Measurements from ENCODE around the gene LAPTM4A. TPM values are rescaled to one million over a fixed set of nuclear protein-coding genes. Genes with fewer than 3 reads are reported as not detected.

Gene LAPTM4A
- total RNA-seq, 1 donor from 2014 or later: 141 TPM

GRCh38 chr2:20034821-20035220 is 16.6 kb downstream of the LAPTM4A start:
- Histone ChIP-seq H3K27me3 (ENCODE audit: control insufficient read depth, insufficient read depth, low read length) (no peaks in the 10 kb centered on the region), H3K4me3 (ENCODE audit: low read depth, low read length) (no peak overlapping the region), H3K36me3 (ENCODE audit: control insufficient read depth, insufficient read depth, low read length) (peaks cover 2% of the 10 kb centered on the region)
- no peak for DNase-seq (ENCODE audit: low read depth)
- no peak for TF ChIP-seq CTCF (IDR thresholded peaks at IDR 0.05; ENCODE audit: insufficient read depth, low read length, poor library complexity, severe bottlenecking)

GRCh38 chr2:20034218-20034617 is 17.2 kb downstream of the LAPTM4A start:
- no peak for DNase-seq (ENCODE audit: low read depth)
- H3K4me3 ChIP-seq (ENCODE audit: low read depth, low read length): no peak overlapping the region
- TF ChIP-seq CTCF (IDR thresholded peaks at IDR 0.05; ENCODE audit: insufficient read depth, low read length, poor library complexity, severe bottlenecking): no peak
- H3K36me3 ChIP-seq (ENCODE audit: control insufficient read depth, insufficient read depth, low read length): peaks cover 2% of the 10 kb centered on the region
- H3K27me3 ChIP-seq (ENCODE audit: control insufficient read depth, insufficient read depth, low read length): no peaks in the 10 kb centered on the region

GRCh38 chr2:20033322-20033721 is 18.1 kb downstream of the LAPTM4A start:
- H3K27me3 ChIP-seq (ENCODE audit: control insufficient read depth, insufficient read depth, low read length): no peaks in the 10 kb centered on the region
- no peak overlapping the region for H3K4me3 ChIP-seq (ENCODE audit: low read depth, low read length)
- peaks cover 2% of the 10 kb centered on the region for H3K36me3 ChIP-seq (ENCODE audit: control insufficient read depth, insufficient read depth, low read length)
- DNase-seq (ENCODE audit: low read depth): no peak
- TF ChIP-seq CTCF (IDR thresholded peaks at IDR 0.05; ENCODE audit: insufficient read depth, low read length, poor library complexity, severe bottlenecking): no peak

- no peak for DNase-seq (ENCODE audit: low read depth)
- no peaks in the 10 kb centered on the region for H3K27me3 ChIP-seq (ENCODE audit: control insufficient read depth, insufficient read depth, low read length)
- H3K36me3 ChIP-seq (ENCODE audit: control insufficient read depth, insufficient read depth, low read length): peaks cover 2% of the 10 kb centered on the region
- H3K4me3 ChIP-seq (ENCODE audit: low read depth, low read length): no peak overlapping the region
- TF ChIP-seq CTCF (IDR thresholded peaks at IDR 0.05; ENCODE audit: insufficient read depth, low read length, poor library complexity, severe bottlenecking): no peak
Observed at GRCh38 chr2:20030224-20030623, 21.2 kb downstream of the LAPTM4A start.

DNA sequence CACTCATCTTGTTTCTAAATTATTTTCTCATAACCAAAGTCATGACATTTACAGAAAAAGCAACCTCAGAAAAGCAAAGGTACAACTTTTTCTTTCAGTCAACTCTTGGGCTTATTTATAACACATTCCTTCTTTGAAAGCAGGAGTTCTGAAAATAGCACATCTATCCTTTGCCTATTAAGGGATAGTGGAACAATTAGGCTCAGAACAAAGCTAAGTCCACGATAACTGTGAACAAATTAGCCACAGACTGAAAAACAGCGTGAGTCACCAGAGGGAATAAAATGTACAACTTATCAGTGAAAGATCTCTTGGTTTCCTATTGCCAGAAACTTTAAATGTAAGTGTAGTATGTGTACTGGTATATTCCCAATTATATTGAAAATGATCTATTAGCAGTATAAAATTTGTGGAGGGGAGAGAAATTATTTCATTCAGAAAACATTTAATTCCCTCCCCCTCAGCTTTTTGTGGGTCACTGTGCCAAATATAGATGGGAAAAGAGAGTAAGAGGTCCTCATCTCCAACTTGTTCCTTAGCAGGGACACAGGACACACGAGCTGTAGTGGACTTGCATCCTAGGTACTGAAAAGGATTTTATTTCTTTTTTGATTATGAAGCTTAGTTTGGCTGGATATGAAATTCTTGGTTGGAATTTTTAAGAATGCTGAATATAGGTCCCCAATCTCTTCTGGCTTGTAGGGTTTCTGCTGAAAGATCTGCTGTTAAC is 23.6 kb downstream of the LAPTM4A start:
- Histone ChIP-seq H3K27me3 (ENCODE audit: control insufficient read depth, insufficient read depth, low read length) (no peaks in the 10 kb centered on the region), H3K36me3 (ENCODE audit: control insufficient read depth, insufficient read depth, low read length) (no peaks in the 10 kb centered on the region), H3K4me3 (ENCODE audit: low read depth, low read length) (no peak overlapping the region)
- no peak for DNase-seq (ENCODE audit: low read depth)
- no peak for TF ChIP-seq CTCF (IDR thresholded peaks at IDR 0.05; ENCODE audit: insufficient read depth, low read length, poor library complexity, severe bottlenecking)

- no peaks in the 10 kb centered on the region for H3K36me3 ChIP-seq (ENCODE audit: control insufficient read depth, insufficient read depth, low read length)
- DNase-seq (ENCODE audit: low read depth): no peak
- H3K4me3 ChIP-seq (ENCODE audit: low read depth, low read length): no peak overlapping the region
- no peaks in the 10 kb centered on the region for H3K27me3 ChIP-seq (ENCODE audit: control insufficient read depth, insufficient read depth, low read length)
- no peak for TF ChIP-seq CTCF (IDR thresholded peaks at IDR 0.05; ENCODE audit: insufficient read depth, low read length, poor library complexity, severe bottlenecking)
Observed at GRCh38 chr2:20027260-20027677, 24.2 kb downstream of the LAPTM4A start.

Measured in kidney epithelial cell (primary cell).